Left ventricle myocardium superior (tissue), 1 donor: ENCODE data around the gene SEL1L2. TPM values are rescaled to one million over a fixed set of nuclear protein-coding genes. Genes with fewer than 3 reads are reported as not detected.

Experiments
- ATAC-seq: fragments of 200-7000 bp; cut with Tn5 transposase; one replicate; pipeline ENCODE4 v1.9.1; 2020; ENCODE audit warnings: mild to moderate bottlenecking, moderate library complexity
- DNase-seq: peaks from one replicate; pipeline ENCODE4 v3.0.0-alpha.2; 2020
- intact Hi-C: fragments of 100-400 bp; cut with micrococcal nuclease; formaldehyde crosslinking; loops from one replicate; pipeline ENCODE4 v1.11.0; 2022
- total RNA-seq: library from RNA; stranded (reverse); fragmentation: NEBNext Ultra II Directional; extraction: Animal tissue kit (Norgen Biotek cat#: 25700); gene quantifications from one replicate; pipeline ENCODE4 v1.2.1, GENCODE V29; 2021
- donor health status: DM: no; HTN: yes; CAD: no; lungs with severe emphysema.

The SEL1L2 gene
- total RNA-seq, 1 donor from 2014 or later = 0.40 TPM

GRCh38 chr20:13934992-13935894 lies 55.2 kb downstream of the SEL1L2 start:
- DNase-seq = no peak
- ATAC-seq = no peak
- intact Hi-C loops = no loop called here

GRCh38 chr20:13930281-13930680 lies 60.1 kb downstream of the SEL1L2 start:
- ATAC-seq = no peak
- intact Hi-C loops = no loop called here
- no peak for DNase-seq

GRCh38 chr20:13929836-13930235 lies 60.6 kb downstream of the SEL1L2 start:
- DNase-seq = no peak
- no peak for ATAC-seq
- intact Hi-C loops = no loop called here

- intact Hi-C loops = no loop called here
- DNase-seq = no peak
- no peak for ATAC-seq
Measured at GRCh38 chr20:13928901-13929300, 61.5 kb downstream of the SEL1L2 start.

- intact Hi-C loops = no loop called here
- ATAC-seq (no peak), DNase-seq (no peak)
Measured at GRCh38 chr20:13927171-13927570, 63.2 kb downstream of the SEL1L2 start.

GRCh38 chr20:13922241-13922640 lies 68.2 kb downstream of the SEL1L2 start:
- ATAC-seq (no peak), DNase-seq (no peak)
- intact Hi-C loops = no loop called here

GRCh38 chr20:13915284-13915683 lies 75.1 kb downstream of the SEL1L2 start:
- ATAC-seq (no peak), DNase-seq (no peak)
- intact Hi-C loops = no loop called here

GRCh38 chr20:13913572-13913971 lies 76.8 kb downstream of the SEL1L2 start:
- ATAC-seq = no peak
- DNase-seq = no peak
- intact Hi-C loops = no loop called here

GRCh38 chr20:13913131-13913530 lies 77.3 kb downstream of the SEL1L2 start:
- DNase-seq (no peak), ATAC-seq (no peak)
- intact Hi-C loops = no loop called here

GRCh38 chr20:13910492-13910891 lies 79.9 kb downstream of the SEL1L2 start:
- intact Hi-C loops = no loop called here
- ATAC-seq (no peak), DNase-seq (no peak)

GRCh38 chr20:13909067-13909466 lies 81.3 kb downstream of the SEL1L2 start:
- DNase-seq (no peak), ATAC-seq (no peak)
- intact Hi-C loops = no loop called here

GRCh38 chr20:13904766-13905165 lies 85.6 kb downstream of the SEL1L2 start:
- intact Hi-C loops = no loop called here
- no peak for ATAC-seq

GRCh38 chr20:13900496-13900895 lies 89.9 kb downstream of the SEL1L2 start:
- intact Hi-C loops = no loop called here

More at GRCh38 chr20:13904766-13905165, 85.6 kb downstream of the SEL1L2 start:
- no peak for DNase-seq

GRCh38 chr20:13898012-13898612 lies 92.3 kb downstream of the SEL1L2 start:
- intact Hi-C loops = no loop called here
- no peak for ATAC-seq
- DNase-seq = no peak

More at GRCh38 chr20:13900496-13900895, 89.9 kb downstream of the SEL1L2 start:
- DNase-seq (no peak), ATAC-seq (no peak)

- ATAC-seq = no peak
- intact Hi-C loops = no loop called here
- DNase-seq = no peak
Measured at GRCh38 chr20:13891575-13891974, 98.8 kb downstream of the SEL1L2 start.

GRCh38 chr20:13884803-13885202 lies 105.6 kb downstream of the SEL1L2 start:
- intact Hi-C loops = no loop called here
- no peak for DNase-seq
- no peak for ATAC-seq

GRCh38 chr20:13883425-13883824 lies 107.0 kb downstream of the SEL1L2 start:
- intact Hi-C loops = no loop called here
- ATAC-seq (no peak), DNase-seq (no peak)

- ATAC-seq = no peak
- no peak for DNase-seq
- intact Hi-C loops = no loop called here
Measured at GRCh38 chr20:13878566-13878965, 111.8 kb downstream of the SEL1L2 start.

GRCh38 chr20:13877793-13878192 lies 112.6 kb downstream of the SEL1L2 start:
- DNase-seq (no peak), ATAC-seq (no peak)
- intact Hi-C loops = no loop called here

- intact Hi-C loops = no loop called here
- ATAC-seq = no peak
- DNase-seq = no peak
Measured at GRCh38 chr20:13875265-13875811, 115.1 kb downstream of the SEL1L2 start.
